OCI-LY1 (cell line): Measurements from ENCODE around the gene NHP2.

Experiments used
- H2AFZ ChIP-seq: fragments of 200-600 bp; sonication (generic), shearing (Covaris generic); 2 replicates; pipeline ENCODE4 v1.6.0; 2014; ENCODE audit warnings: antibody characterized with exemption, mild to moderate bottlenecking, low read length
- H3F3A ChIP-seq: fragments of 200-600 bp; sonication (generic), shearing (Covaris generic); 2 replicates; pipeline ENCODE4 v1.6.0; 2014; ENCODE audit warnings: mild to moderate bottlenecking, antibody characterized with exemption, low read length, moderate library complexity; ENCODE audit not compliant: insufficient read depth
- H3K27ac ChIP-seq: fragments of 200-600 bp; sonication (generic); 2 replicates; pipeline ENCODE4 v1.5.1; 2014; ENCODE audit warnings: low read length, mixed run types, mild to moderate bottlenecking, low read depth; ENCODE audit not compliant: poor library complexity, severe bottlenecking
- H3K27me3 ChIP-seq: fragments of 200-600 bp; sonication (generic); 2 replicates; pipeline ENCODE4 v1.6.0; 2014; ENCODE audit warnings: antibody characterized with exemption, mild to moderate bottlenecking, low read length, moderate library complexity; ENCODE audit not compliant: insufficient read depth
- H3K36me3 ChIP-seq: fragments of 200-600 bp; sonication (generic); 2 replicates; pipeline ENCODE4 v1.6.1; 2014; ENCODE audit warnings: mild to moderate bottlenecking, antibody characterized with exemption, low read length, moderate library complexity, mixed read lengths; ENCODE audit not compliant: insufficient read depth
- H3K4me1 ChIP-seq: fragments of 200-600 bp; sonication (generic); 2 replicates; pipeline ENCODE4 v1.5.1; 2014; ENCODE audit warnings: mild to moderate bottlenecking, low read length, moderate library complexity; ENCODE audit not compliant: insufficient read depth, severe bottlenecking
- H3K4me2 ChIP-seq: fragments of 200-600 bp; sonication (generic), shearing (Covaris generic); 2 replicates; pipeline ENCODE4 v1.6.1; 2014; ENCODE audit warnings: low read length
- H3K4me3 ChIP-seq: fragments of 200-600 bp; sonication (generic); 2 replicates; pipeline ENCODE4 v1.5.1; 2014; ENCODE audit warnings: low read length, low read depth, mild to moderate bottlenecking, mixed read lengths; ENCODE audit not compliant: poor library complexity, severe bottlenecking
- H3K79me2 ChIP-seq: fragments of 200-600 bp; shearing (Covaris generic); 2 replicates; pipeline ENCODE4 v1.6.1; 2016; ENCODE audit warnings: mixed run types, low read length, mixed read lengths; ENCODE audit not compliant: insufficient read depth
- H3K9ac ChIP-seq: fragments of 200-600 bp; sonication (generic), shearing (Covaris generic); 2 replicates; pipeline ENCODE4 v1.6.1; 2014; ENCODE audit warnings: mild to moderate bottlenecking, low read length, mixed read lengths
- H3K9me2 ChIP-seq: fragments of 200-600 bp; sonication (generic), shearing (Covaris generic); 2 replicates; pipeline ENCODE4 v1.6.1; 2014; ENCODE audit warnings: low read depth, mild to moderate bottlenecking, low read length, mixed read lengths
- H3K9me3 ChIP-seq: fragments of 200-600 bp; shearing (Covaris generic); 2 replicates; pipeline ENCODE4 v1.6.1; 2014; ENCODE audit warnings: low read length, mixed read lengths
- H4K20me1 ChIP-seq: fragments of 200-600 bp; sonication (generic), shearing (Covaris generic); 2 replicates; pipeline ENCODE4 v1.6.0; 2016; ENCODE audit warnings: mild to moderate bottlenecking, low read length; ENCODE audit not compliant: insufficient read depth
- CTCF ChIP-seq: fragments of 200-600 bp; sonication (generic), shearing (Covaris generic); IDR thresholded peaks from 2 replicates; pipeline ENCODE4 v1.5.1; 2017; ENCODE audit warnings: mild to moderate bottlenecking, antibody characterized with exemption, low read length, moderate library complexity, mixed read lengths
- EZH2 ChIP-seq: fragments of 200-600 bp; sonication (generic), shearing (Covaris generic); IDR thresholded peaks from 2 replicates; pipeline ENCODE4 v1.8.0; 2017; ENCODE audit warnings: borderline replicate concordance, mixed run types, mild to moderate bottlenecking, antibody characterized with exemption, low read length, moderate library complexity, mixed read lengths

Gene NHP2

GRCh38 chr5:178120607-178121357 is 32.9 kb downstream of the NHP2 start:
- Histone ChIP-seq H3K36me3 (peaks cover 16% of the 10 kb centered on the region; the same call in 1 of the 2 replicates), H3K9me3 (no peaks in the 10 kb centered on the region), H3K4me1 (peaks cover 78% of the 10 kb centered on the region), H2AFZ (no peak overlapping the region), H3K9me2 (no peaks in the 10 kb centered on the region), H4K20me1 (no peaks in the 10 kb centered on the region), H3F3A (no peaks in the 10 kb centered on the region), H3K4me3 (peak overlapping the region; percentile 54), H3K27me3 (no peaks in the 10 kb centered on the region), H3K4me2 (peak overlapping the region; percentile 56), H3K79me2 (no peaks in the 10 kb centered on the region), H3K27ac (peak overlapping the region; percentile 97), H3K9ac (peak overlapping the region; percentile 63)
- no peak for TF ChIP-seq EZH2
- peak; percentile 77 for TF ChIP-seq CTCF

GRCh38 chr5:178119915-178120606 is 33.6 kb downstream of the NHP2 start:
- H3K9me2 ChIP-seq = no peaks in the 10 kb centered on the region
- H4K20me1 ChIP-seq = no peaks in the 10 kb centered on the region
- TF ChIP-seq CTCF (no peak), EZH2 (no peak)
- H3K79me2 ChIP-seq = no peaks in the 10 kb centered on the region
- no peaks in the 10 kb centered on the region for H3K9me3 ChIP-seq
- peaks cover 85% of the 10 kb centered on the region for H3K4me1 ChIP-seq
- no peaks in the 10 kb centered on the region for H3K27me3 ChIP-seq
- H3K27ac ChIP-seq = peak overlapping the region; percentile 97
- no peak overlapping the region for H2AFZ ChIP-seq
- no peaks in the 10 kb centered on the region for H3F3A ChIP-seq
- H3K36me3 ChIP-seq = peaks cover 16% of the 10 kb centered on the region; the same call in 1 of the 2 replicates
- peak overlapping the region; percentile 46; the same call in 1 of the 2 replicates for H3K9ac ChIP-seq
- peak overlapping the region; percentile 31; the same call in 1 of the 2 replicates for H3K4me2 ChIP-seq
- H3K4me3 ChIP-seq = no peak overlapping the region

- Histone ChIP-seq H2AFZ (no peak overlapping the region), H4K20me1 (no peaks in the 10 kb centered on the region), H3K36me3 (peaks cover 13% of the 10 kb centered on the region; the same call in 1 of the 2 replicates), H3F3A (no peaks in the 10 kb centered on the region), H3K4me2 (peak overlapping the region; percentile 79), H3K79me2 (no peaks in the 10 kb centered on the region), H3K9ac (peak overlapping the region; percentile 89; the same call in 1 of the 2 replicates), H3K27ac (peak overlapping the region; percentile 97), H3K4me3 (peak overlapping the region; percentile 40), H3K9me2 (no peaks in the 10 kb centered on the region), H3K9me3 (no peaks in the 10 kb centered on the region), H3K27me3 (no peaks in the 10 kb centered on the region), H3K4me1 (peaks cover 89% of the 10 kb centered on the region)
- TF ChIP-seq CTCF (no peak), EZH2 (no peak)
Measured at GRCh38 chr5:178117923-178118701, 35.6 kb downstream of the NHP2 start.
